BJ (cell line): ENCODE data around the gene NACC1. TPM values are rescaled to one million over a fixed set of nuclear protein-coding genes. Genes with fewer than 3 reads are reported as not detected.
A peak's percentile ranks its signal among the peaks of the same experiment; 100 is the strongest.

Experiments used
- CTCF ChIA-PET: fragments of 350-600 bp; formaldehyde crosslinking; extraction: SDS; loops from one replicate; lab custom pipeline; 2021; ENCODE audit warnings: antibody characterized with exemption, inconsistent platforms; lab: Yijun Ruan, JAX
- POLR2A ChIA-PET: fragments of 300-600 bp; sonication (Branson Sonifier 250); formaldehyde crosslinking; extraction: SDS; loops from one replicate; lab custom pipeline; 2021; ENCODE audit warnings: antibody characterized with exemption; lab: Charles Lee
- DNase-seq: peaks from one replicate; pipeline ENCODE4 v3.0.0-alpha.2; 2011; ENCODE audit warnings: low read depth
- H3K27me3 ChIP-seq: 2 replicates; pipeline ENCODE4 v1.6.0; 2011; ENCODE audit warnings: low read length; ENCODE audit not compliant: control insufficient read depth, insufficient read depth
- H3K36me3 ChIP-seq: 2 replicates; pipeline ENCODE4 v1.5.1; 2011; ENCODE audit warnings: low read length; ENCODE audit not compliant: control insufficient read depth, insufficient read depth
- H3K4me3 ChIP-seq: 2 replicates; pipeline ENCODE4 v1.5.1; 2011; ENCODE audit warnings: low read depth, mild to moderate bottlenecking, control low read depth, low read length
- polyA plus RNA-seq: library from polyadenylated mRNA; depleted of rRNA; stranded (reverse); fragments of >200 nt; gene quantifications from 2 replicates; pipeline ENCODE4 v1.2.3, GENCODE V29; 2011
- TF ChIP-seq, protein P1 (sequence below): IDR thresholded peaks from 2 replicates; pipeline ENCODE4 v1.5.1; 2011; ENCODE audit warnings: low read depth, mild to moderate bottlenecking, control low read depth, inconsistent platforms, low read length, moderate library complexity; ENCODE audit not compliant: insufficient read depth

Gene NACC1
- polyA plus RNA-seq, 1 experiment: 98.7 TPM

DNA sequence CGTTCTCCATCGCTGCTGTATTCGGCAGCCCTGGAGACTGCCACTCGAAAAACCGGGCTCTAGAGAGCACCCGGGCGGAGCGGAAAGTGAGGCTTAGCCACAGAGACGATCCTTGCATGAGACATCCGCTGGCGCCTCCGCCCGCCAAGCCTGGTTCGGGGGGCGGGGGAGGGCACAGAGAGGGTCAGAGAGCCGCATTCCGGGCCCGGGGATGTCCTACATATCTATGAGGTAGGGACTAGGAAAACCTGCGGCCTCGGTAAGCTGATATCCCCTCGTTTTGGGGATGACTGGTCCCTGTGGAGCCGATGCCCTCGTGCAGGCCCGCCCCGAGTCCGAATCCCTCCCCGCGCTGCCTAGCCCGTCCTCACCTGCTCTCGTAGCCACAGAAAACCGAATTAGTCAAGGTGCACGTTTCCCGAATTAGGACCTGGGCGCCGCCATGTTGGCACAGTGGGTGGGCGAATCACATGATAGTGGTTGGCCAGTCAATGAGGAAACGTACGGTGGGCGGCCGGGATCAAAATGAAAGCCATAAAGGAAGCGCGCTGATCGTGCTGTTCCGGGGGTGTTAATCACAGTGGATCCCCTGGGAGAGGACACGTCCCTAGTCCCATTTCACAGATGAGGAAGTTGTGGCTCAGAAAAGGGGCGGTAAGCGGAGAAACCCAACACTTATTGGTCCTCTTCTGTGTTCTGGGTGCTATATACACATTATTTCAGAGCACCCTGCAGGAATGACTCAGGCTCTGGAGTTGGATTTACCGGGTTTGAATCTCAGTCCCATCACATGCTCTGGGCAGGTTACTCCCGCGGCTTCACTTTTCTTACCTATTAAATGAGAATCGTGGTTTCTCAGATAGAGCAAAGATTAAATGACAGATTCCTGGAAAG, 1.5 kb upstream of the NACC1 start, which contains the start of gene TRMT1:
TSS of gene TRMT1 (minus strand) at position 459 of the 894 bp plus-strand sequence. CDS start at position 118, 341 bp downstream.
- H3K4me3 ChIP-seq: peak within 1 kb of the TSS; percentile 99
- H3K36me3 ChIP-seq: peaks cover 7% of the 10 kb centered on the region
- POLR2A ChIA-PET: no interaction called here
- H3K27me3 ChIP-seq: no peaks in the 10 kb centered on the region
- no peak for DNase-seq
- CTCF ChIA-PET: interaction anchor here (1.0 to 2.2 kb wide), 4 partner anchors 34 to 151 kb away, joined by 3 to 6 read pairs (median 4); no protein-coding TSS in a partner anchor
- TF ChIP-seq, protein P1, sequence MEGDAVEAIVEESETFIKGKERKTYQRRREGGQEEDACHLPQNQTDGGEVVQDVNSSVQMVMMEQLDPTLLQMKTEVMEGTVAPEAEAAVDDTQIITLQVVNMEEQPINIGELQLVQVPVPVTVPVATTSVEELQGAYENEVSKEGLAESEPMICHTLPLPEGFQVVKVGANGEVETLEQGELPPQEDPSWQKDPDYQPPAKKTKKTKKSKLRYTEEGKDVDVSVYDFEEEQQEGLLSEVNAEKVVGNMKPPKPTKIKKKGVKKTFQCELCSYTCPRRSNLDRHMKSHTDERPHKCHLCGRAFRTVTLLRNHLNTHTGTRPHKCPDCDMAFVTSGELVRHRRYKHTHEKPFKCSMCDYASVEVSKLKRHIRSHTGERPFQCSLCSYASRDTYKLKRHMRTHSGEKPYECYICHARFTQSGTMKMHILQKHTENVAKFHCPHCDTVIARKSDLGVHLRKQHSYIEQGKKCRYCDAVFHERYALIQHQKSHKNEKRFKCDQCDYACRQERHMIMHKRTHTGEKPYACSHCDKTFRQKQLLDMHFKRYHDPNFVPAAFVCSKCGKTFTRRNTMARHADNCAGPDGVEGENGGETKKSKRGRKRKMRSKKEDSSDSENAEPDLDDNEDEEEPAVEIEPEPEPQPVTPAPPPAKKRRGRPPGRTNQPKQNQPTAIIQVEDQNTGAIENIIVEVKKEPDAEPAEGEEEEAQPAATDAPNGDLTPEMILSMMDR: no peak

GRCh38 chr19:13117176-13117771, 790 bp upstream of the NACC1 start:
- peaks cover 8% of the 10 kb centered on the region for H3K36me3 ChIP-seq
- TF ChIP-seq, protein P1: no peak
- peak overlapping the region; percentile 99 for H3K4me3 ChIP-seq
- H3K27me3 ChIP-seq: no peaks in the 10 kb centered on the region
- no peak for DNase-seq
- ChIA-PET CTCF (interaction anchor here (0.6 to 1.5 kb wide), 7 partner anchors 14 to 151 kb away, joined by 3 to 7 read pairs (median 3); partner anchors contain the start of genes IER2 and STX10), POLR2A (no interaction called here)

DNA sequence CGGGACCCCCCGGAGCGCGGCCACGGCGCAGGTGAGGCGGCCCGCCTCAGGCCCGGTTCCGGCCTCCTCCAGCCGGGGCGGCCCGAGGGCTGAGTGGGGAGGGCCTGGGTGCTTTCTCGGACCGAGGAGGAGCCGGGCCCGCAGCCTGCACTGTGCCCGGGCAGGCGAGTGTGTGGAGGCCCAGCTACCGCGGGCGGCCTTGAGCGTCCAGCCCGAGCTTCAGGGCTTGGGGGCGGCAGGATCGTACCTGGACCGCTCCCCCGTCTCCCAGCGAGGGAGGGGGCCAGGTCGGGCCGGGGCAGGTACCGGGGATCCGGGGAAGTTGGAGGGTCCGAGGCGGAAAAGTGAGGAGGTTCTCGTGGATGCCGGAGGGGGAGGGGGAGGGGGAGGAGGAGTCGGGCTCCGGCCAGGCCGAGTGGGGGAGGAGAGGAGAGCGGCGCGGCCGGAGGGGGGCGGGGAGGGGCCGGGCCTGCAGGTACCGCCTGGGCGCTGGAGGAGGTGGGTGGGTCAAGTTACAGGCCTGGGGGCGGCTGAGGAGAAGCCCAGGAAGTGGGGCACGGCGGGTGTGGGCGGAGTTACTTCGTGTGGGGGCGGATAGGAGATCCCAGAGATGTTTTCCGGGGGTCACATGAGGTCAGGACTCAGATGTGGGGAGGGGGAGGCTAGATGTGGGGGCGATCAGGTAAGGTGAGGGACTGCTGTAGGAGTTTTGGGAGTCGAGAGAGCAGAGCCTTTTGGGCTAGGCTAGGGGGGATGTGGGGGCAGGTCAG, 545 bp downstream of the NACC1 start:
- H3K27me3 ChIP-seq: no peaks in the 10 kb centered on the region
- no peak for DNase-seq
- peak overlapping the region; percentile 98 for H3K4me3 ChIP-seq
- ChIA-PET POLR2A (interaction anchor here (1.0 kb wide), 1 partner anchor 9 kb away, joined by 7 read pairs; no protein-coding TSS in a partner anchor), CTCF (interaction anchor here (0.7 to 2.3 kb wide), 9 partner anchors 12 to 153 kb away, joined by 3 to 10 read pairs (median 5); partner anchors contain the start of genes IER2 and STX10)
- H3K36me3 ChIP-seq: peaks cover 6% of the 10 kb centered on the region
- TF ChIP-seq, protein P1: no peak

- TF ChIP-seq, protein P1: no peak
- POLR2A ChIA-PET: interaction anchor here (1.0 kb wide), 1 partner anchor 8 kb away, joined by 7 read pairs; no protein-coding TSS in a partner anchor
- H3K27me3 ChIP-seq: no peaks in the 10 kb centered on the region
- peaks cover 8% of the 10 kb centered on the region for H3K36me3 ChIP-seq
- no peak for DNase-seq
- CTCF ChIA-PET: interaction anchor here (1.1 to 2.3 kb wide), 6 partner anchors 11 to 154 kb away, joined by 4 to 10 read pairs (median 6); partner anchors contain the start of genes IER2 and STX10
- H3K4me3 ChIP-seq: peak overlapping the region; percentile 98
Measured at GRCh38 chr19:13119627-13120026, 1.6 kb downstream of the NACC1 start.
